OCI-LY3 (cell line): ENCODE data around the gene KRTAP10-11.

Source experiments
- H2AFZ ChIP-seq: fragments of 200-600, 300-600 bp; shearing (Covaris generic); 2 replicates; pipeline ENCODE4 v1.6.0; 2014; ENCODE audit warnings: antibody characterized with exemption, low read depth, low read length
- H3K27ac ChIP-seq: fragments of 200-600, 300-600 bp; sonication (generic); 2 replicates; pipeline ENCODE4 v1.5.1; 2014; ENCODE audit warnings: mild to moderate bottlenecking, low read length, moderate library complexity, mixed read lengths
- H3K27me3 ChIP-seq: fragments of 200-600, 300-600 bp; sonication (generic); 2 replicates; pipeline ENCODE4 v1.6.1; 2014; ENCODE audit warnings: low read depth, low read length, mixed read lengths
- H3K36me3 ChIP-seq: fragments of 200-600, 300-600 bp; sonication (generic); replicated peaks from 2 replicates; pipeline ENCODE3; 2014; ENCODE audit warnings: low read depth, low read length, mixed read lengths
- H3K4me1 ChIP-seq: fragments of 300-600, 200-600 bp; sonication (generic); 2 replicates; pipeline ENCODE4 v1.6.1; 2014; ENCODE audit warnings: low read length, mixed read lengths
- H3K4me2 ChIP-seq: fragments of 200-600, 300-600 bp; sonication (generic); 2 replicates; pipeline ENCODE4 v1.6.1; 2014; ENCODE audit warnings: low read length, mixed read lengths
- H3K4me3 ChIP-seq: fragments of 300-600, 200-600 bp; sonication (generic); 2 replicates; pipeline ENCODE4 v1.5.1; 2014; ENCODE audit warnings: antibody characterized with exemption, mild to moderate bottlenecking, low read length, moderate library complexity
- H3K79me2 ChIP-seq: fragments of 300-600, 200-600 bp; shearing (Covaris generic); 2 replicates; pipeline ENCODE4 v1.6.1; 2014; ENCODE audit warnings: mild to moderate bottlenecking, low read length, mixed read lengths
- H3K9ac ChIP-seq: fragments of 300-600, 200-600 bp; shearing (Covaris generic); 2 replicates; pipeline ENCODE4 v1.6.0; 2014; ENCODE audit warnings: mild to moderate bottlenecking, low read length, moderate library complexity
- H3K9me3 ChIP-seq: fragments of 200-600, 300-600 bp; shearing (Covaris generic); 2 replicates; pipeline ENCODE4 v1.6.1; 2014; ENCODE audit warnings: low read length, mixed read lengths; ENCODE audit not compliant: insufficient read depth
- H4K20me1 ChIP-seq: fragments of 200-600, 300-600 bp; sonication (generic); 2 replicates; pipeline ENCODE4 v1.6.1; 2016; ENCODE audit warnings: low read length, mixed read lengths; ENCODE audit not compliant: insufficient read depth
- CTCF ChIP-seq: fragments of 200-600, 300-600 bp; sonication (generic); IDR thresholded peaks from 2 replicates; pipeline ENCODE4 v1.5.1; 2014; ENCODE audit warnings: antibody characterized with exemption, low read length, low read depth
- EZH2phosphoT487 ChIP-seq: fragments of 200-600 bp; shearing (Covaris generic); IDR thresholded peaks from 2 replicates; pipeline ENCODE4 v1.6.1; 2018; ENCODE audit warnings: antibody characterized with exemption, mixed run types, low read depth

The KRTAP10-11 gene

GRCh38 chr21:44601596-44602462, 44.4 kb upstream of the KRTAP10-11 start:
- TF ChIP-seq EZH2phosphoT487 (no peak), CTCF (no peak)
- Histone ChIP-seq H3K4me3 (no peak overlapping the region), H3K36me3 (no peaks in the 10 kb centered on the region), H3K27me3 (no peaks in the 10 kb centered on the region; the same call in 1 of the 2 replicates), H3K9me3 (no peaks in the 10 kb centered on the region), H3K4me1 (no peaks in the 10 kb centered on the region), H3K4me2 (no peak overlapping the region), H3K9ac (no peak overlapping the region), H4K20me1 (no peaks in the 10 kb centered on the region), H3K27ac (no peak overlapping the region), H2AFZ (no peak overlapping the region), H3K79me2 (no peaks in the 10 kb centered on the region)

GRCh38 chr21:44602463-44602850, 43.8 kb upstream of the KRTAP10-11 start:
- no peaks in the 10 kb centered on the region for H3K79me2 ChIP-seq
- no peak overlapping the region for H3K4me3 ChIP-seq
- H3K27ac ChIP-seq: no peak overlapping the region
- H3K9me3 ChIP-seq: no peaks in the 10 kb centered on the region
- no peak overlapping the region for H3K4me2 ChIP-seq
- no peak overlapping the region for H3K9ac ChIP-seq
- no peak for TF ChIP-seq EZH2phosphoT487
- no peak for TF ChIP-seq CTCF
- H4K20me1 ChIP-seq: no peaks in the 10 kb centered on the region
- H3K36me3 ChIP-seq: no peaks in the 10 kb centered on the region
- H3K27me3 ChIP-seq: no peaks in the 10 kb centered on the region; the same call in 1 of the 2 replicates
- H2AFZ ChIP-seq: no peak overlapping the region
- no peaks in the 10 kb centered on the region for H3K4me1 ChIP-seq

- no peak overlapping the region for H3K4me2 ChIP-seq
- no peaks in the 10 kb centered on the region for H3K4me1 ChIP-seq
- H3K27me3 ChIP-seq: no peaks in the 10 kb centered on the region; the same call in 1 of the 2 replicates
- no peaks in the 10 kb centered on the region for H3K36me3 ChIP-seq
- H3K27ac ChIP-seq: no peak overlapping the region
- H3K9me3 ChIP-seq: no peaks in the 10 kb centered on the region
- H3K4me3 ChIP-seq: no peak overlapping the region
- H3K79me2 ChIP-seq: no peaks in the 10 kb centered on the region
- TF ChIP-seq EZH2phosphoT487 (no peak), CTCF (no peak)
- no peaks in the 10 kb centered on the region for H4K20me1 ChIP-seq
- H2AFZ ChIP-seq: no peak overlapping the region
- H3K9ac ChIP-seq: no peak overlapping the region
These were observed 42.9 kb upstream of the KRTAP10-11 start for GRCh38 chr21:44603109-44603875.

- no peaks in the 10 kb centered on the region; the same call in 1 of the 2 replicates for H3K27me3 ChIP-seq
- no peak overlapping the region for H3K4me2 ChIP-seq
- no peak overlapping the region for H3K27ac ChIP-seq
- TF ChIP-seq CTCF (no peak), EZH2phosphoT487 (no peak)
- no peaks in the 10 kb centered on the region for H4K20me1 ChIP-seq
- no peaks in the 10 kb centered on the region for H3K9me3 ChIP-seq
- no peaks in the 10 kb centered on the region for H3K36me3 ChIP-seq
- H3K4me1 ChIP-seq: no peaks in the 10 kb centered on the region
- no peak overlapping the region for H3K4me3 ChIP-seq
- H3K79me2 ChIP-seq: no peaks in the 10 kb centered on the region
- no peak overlapping the region for H2AFZ ChIP-seq
- H3K9ac ChIP-seq: no peak overlapping the region
These were observed 42.3 kb upstream of the KRTAP10-11 start for GRCh38 chr21:44603911-44604310.
